ENCODE results near the gene PRKN.

Gene PRKN

GRCh38 chr6:161850562-161850961 lies 877.0 kb downstream of the PRKN start:
- Histone ChIP-seq H3K23ac (ENCODE audit: low read length in 2 of 2) (no peak overlapping the region), H4K8ac (ENCODE audit: low read length) (no peak overlapping the region), H4K91ac (ENCODE audit: low read length) (no peak overlapping the region), H3K9me3 (ENCODE audit: control insufficient read depth, low read length) (no peaks in the 10 kb centered on the region), H3K4me2 (ENCODE audit: low read length, poor library complexity, severe bottlenecking) (no peak overlapping the region), H3K79me1 (replicated peaks; ENCODE audit: low read length, poor library complexity, severe bottlenecking) (no peaks in the 10 kb centered on the region), H2BK12ac (ENCODE audit: low read length in 2 of 2) (no peak overlapping the region), H3K36me3 (ENCODE audit: control insufficient read depth in 1 of 2, insufficient read depth in 2 of 2, low read depth in 1 of 2, low read length in 2 of 2) (no peaks in the 10 kb centered on the region), H3K27ac (ENCODE audit: low read length, poor library complexity, severe bottlenecking) (no peak overlapping the region), H3K18ac (ENCODE audit: low read depth in 1 of 2, low read length in 2 of 2) (no peak overlapping the region), H2AFZ (ENCODE audit: low read depth, low read length) (no peak overlapping the region), H2AK5ac (ENCODE audit: low read length, severe bottlenecking) (no peak overlapping the region), H2BK5ac (ENCODE audit: low read depth, low read length, poor library complexity, severe bottlenecking) (no peak overlapping the region), H3K27me3 (ENCODE audit: control insufficient read depth in 1 of 2, insufficient read depth in 1 of 2, low read length in 2 of 2) (no peaks in the 10 kb centered on the region), H3K4me1 (ENCODE audit: control insufficient read depth, insufficient read depth, low read depth, low read length) (no peaks in the 10 kb centered on the region), H3K9ac (ENCODE audit: low read length) (no peak overlapping the region), H3K14ac (ENCODE audit: low read length in 2 of 2) (no peak overlapping the region), H3K4me3 (ENCODE audit: insufficient read depth in 1 of 2, low read depth in 1 of 2, low read length in 2 of 2) (no peak overlapping the region), H2BK120ac (ENCODE audit: low read depth, low read length) (no peak overlapping the region), H3K4ac (ENCODE audit: low read depth in 1 of 2, low read length in 2 of 2) (no peak overlapping the region), H2BK15ac (ENCODE audit: low read depth, poor library complexity, severe bottlenecking) (no peak overlapping the region)
- DNase-seq: no peak
- WGBS: no CpG with 5 or more reads among the region's 2 CpGs

DNA sequence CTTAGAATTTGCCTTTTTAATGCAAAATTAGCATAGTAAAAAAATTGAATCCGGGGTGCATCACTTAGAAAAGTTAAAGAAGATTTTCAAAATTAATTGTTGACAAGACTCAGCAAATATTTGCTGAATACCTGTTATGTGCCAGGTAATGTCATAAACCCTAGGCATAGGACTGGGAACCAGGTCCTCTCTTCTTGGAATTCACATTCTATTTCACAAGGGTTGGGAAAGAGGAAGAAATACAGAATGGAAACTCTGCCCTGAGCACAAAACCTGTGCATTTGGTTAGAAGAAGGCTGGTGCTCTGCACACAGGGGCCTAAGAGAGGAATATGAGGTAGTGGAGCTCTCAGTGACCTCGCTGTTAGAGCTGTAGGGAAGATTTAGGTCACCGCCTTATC lies 879.9 kb downstream of the PRKN start:
- Histone ChIP-seq H2BK5ac (ENCODE audit: low read depth, low read length, poor library complexity, severe bottlenecking) (no peak overlapping the region), H3K27me3 (ENCODE audit: control insufficient read depth in 1 of 2, insufficient read depth in 1 of 2, low read length in 2 of 2) (no peaks in the 10 kb centered on the region), H3K4me1 (ENCODE audit: control insufficient read depth, insufficient read depth, low read depth, low read length) (no peaks in the 10 kb centered on the region), H3K27ac (ENCODE audit: low read length, poor library complexity, severe bottlenecking) (no peak overlapping the region), H2AK5ac (ENCODE audit: low read length, severe bottlenecking) (no peak overlapping the region), H2BK15ac (ENCODE audit: low read depth, poor library complexity, severe bottlenecking) (no peak overlapping the region), H3K23ac (ENCODE audit: low read length in 2 of 2) (no peak overlapping the region), H3K4me2 (ENCODE audit: low read length, poor library complexity, severe bottlenecking) (no peak overlapping the region), H2AFZ (ENCODE audit: low read depth, low read length) (no peak overlapping the region), H2BK120ac (ENCODE audit: low read depth, low read length) (no peak overlapping the region), H3K4me3 (ENCODE audit: insufficient read depth in 1 of 2, low read depth in 1 of 2, low read length in 2 of 2) (no peak overlapping the region), H3K36me3 (ENCODE audit: control insufficient read depth in 1 of 2, insufficient read depth in 2 of 2, low read depth in 1 of 2, low read length in 2 of 2) (no peaks in the 10 kb centered on the region), H3K9ac (ENCODE audit: low read length) (no peak overlapping the region), H3K9me3 (ENCODE audit: control insufficient read depth, low read length) (no peaks in the 10 kb centered on the region), H4K91ac (ENCODE audit: low read length) (no peak overlapping the region), H3K4ac (ENCODE audit: low read depth in 1 of 2, low read length in 2 of 2) (no peak overlapping the region), H4K8ac (ENCODE audit: low read length) (no peak overlapping the region), H3K18ac (ENCODE audit: low read depth in 1 of 2, low read length in 2 of 2) (no peak overlapping the region), H2BK12ac (ENCODE audit: low read length in 2 of 2) (no peak overlapping the region), H3K79me1 (replicated peaks; ENCODE audit: low read length, poor library complexity, severe bottlenecking) (no peaks in the 10 kb centered on the region), H3K14ac (ENCODE audit: low read length in 2 of 2) (no peak overlapping the region)
- no peak for DNase-seq
- WGBS: 100% methylated on average over 2 of the region's 3 CpGs

- H3K4ac ChIP-seq (ENCODE audit: low read depth in 1 of 2, low read length in 2 of 2): no peak overlapping the region
- H3K36me3 ChIP-seq (ENCODE audit: control insufficient read depth in 1 of 2, insufficient read depth in 2 of 2, low read depth in 1 of 2, low read length in 2 of 2): no peaks in the 10 kb centered on the region
- DNase-seq: no peak
- no peak overlapping the region for H2AK5ac ChIP-seq (ENCODE audit: low read length, severe bottlenecking)
- no peaks in the 10 kb centered on the region for H3K79me1 ChIP-seq (replicated peaks; ENCODE audit: low read length, poor library complexity, severe bottlenecking)
- H3K27ac ChIP-seq (ENCODE audit: low read length, poor library complexity, severe bottlenecking): no peak overlapping the region
- no peak overlapping the region for H3K4me2 ChIP-seq (ENCODE audit: low read length, poor library complexity, severe bottlenecking)
- no peak overlapping the region for H3K23ac ChIP-seq (ENCODE audit: low read length in 2 of 2)
- H3K4me3 ChIP-seq (ENCODE audit: insufficient read depth in 1 of 2, low read depth in 1 of 2, low read length in 2 of 2): no peak overlapping the region
- H2BK15ac ChIP-seq (ENCODE audit: low read depth, poor library complexity, severe bottlenecking): no peak overlapping the region
- H3K18ac ChIP-seq (ENCODE audit: low read depth in 1 of 2, low read length in 2 of 2): no peak overlapping the region
- H3K4me1 ChIP-seq (ENCODE audit: control insufficient read depth, insufficient read depth, low read depth, low read length): no peaks in the 10 kb centered on the region
- no peak overlapping the region for H2BK120ac ChIP-seq (ENCODE audit: low read depth, low read length)
- no peak overlapping the region for H2AFZ ChIP-seq (ENCODE audit: low read depth, low read length)
- no peak overlapping the region for H3K9ac ChIP-seq (ENCODE audit: low read length)
- H2BK12ac ChIP-seq (ENCODE audit: low read length in 2 of 2): no peak overlapping the region
- no CpG with 5 or more reads among the region's 4 CpGs for WGBS
- no peak overlapping the region for H4K8ac ChIP-seq (ENCODE audit: low read length)
- H3K9me3 ChIP-seq (ENCODE audit: control insufficient read depth, low read length): no peaks in the 10 kb centered on the region
- H3K14ac ChIP-seq (ENCODE audit: low read length in 2 of 2): no peak overlapping the region
- no peak overlapping the region for H2BK5ac ChIP-seq (ENCODE audit: low read depth, low read length, poor library complexity, severe bottlenecking)
- no peaks in the 10 kb centered on the region for H3K27me3 ChIP-seq (ENCODE audit: control insufficient read depth in 1 of 2, insufficient read depth in 1 of 2, low read length in 2 of 2)
- H4K91ac ChIP-seq (ENCODE audit: low read length): no peak overlapping the region
Measured at GRCh38 chr6:161844804-161845203, 882.8 kb downstream of the PRKN start.

- Histone ChIP-seq H3K79me1 (replicated peaks; ENCODE audit: low read length, poor library complexity, severe bottlenecking) (no peaks in the 10 kb centered on the region), H3K14ac (ENCODE audit: low read length in 2 of 2) (no peak overlapping the region), H3K4me2 (ENCODE audit: low read length, poor library complexity, severe bottlenecking) (no peak overlapping the region), H2BK5ac (ENCODE audit: low read depth, low read length, poor library complexity, severe bottlenecking) (no peak overlapping the region), H3K27me3 (ENCODE audit: control insufficient read depth in 1 of 2, insufficient read depth in 1 of 2, low read length in 2 of 2) (no peaks in the 10 kb centered on the region), H3K4me3 (ENCODE audit: insufficient read depth in 1 of 2, low read depth in 1 of 2, low read length in 2 of 2) (no peak overlapping the region), H3K36me3 (ENCODE audit: control insufficient read depth in 1 of 2, insufficient read depth in 2 of 2, low read depth in 1 of 2, low read length in 2 of 2) (no peaks in the 10 kb centered on the region), H4K91ac (ENCODE audit: low read length) (no peak overlapping the region), H2BK12ac (ENCODE audit: low read length in 2 of 2) (no peak overlapping the region), H3K4me1 (ENCODE audit: control insufficient read depth, insufficient read depth, low read depth, low read length) (peaks cover 2% of the 10 kb centered on the region), H2BK15ac (ENCODE audit: low read depth, poor library complexity, severe bottlenecking) (no peak overlapping the region), H3K27ac (ENCODE audit: low read length, poor library complexity, severe bottlenecking) (no peak overlapping the region), H3K9ac (ENCODE audit: low read length) (no peak overlapping the region), H2AK5ac (ENCODE audit: low read length, severe bottlenecking) (no peak overlapping the region), H3K23ac (ENCODE audit: low read length in 2 of 2) (no peak overlapping the region), H4K8ac (ENCODE audit: low read length) (no peak overlapping the region), H3K4ac (ENCODE audit: low read depth in 1 of 2, low read length in 2 of 2) (no peak overlapping the region), H3K9me3 (ENCODE audit: control insufficient read depth, low read length) (no peaks in the 10 kb centered on the region), H2BK120ac (ENCODE audit: low read depth, low read length) (no peak overlapping the region), H3K18ac (ENCODE audit: low read depth in 1 of 2, low read length in 2 of 2) (no peak overlapping the region), H2AFZ (ENCODE audit: low read depth, low read length) (no peak overlapping the region)
- DNase-seq: no peak
- 92% methylated on average over 3 of the region's 3 CpGs for WGBS
Measured at GRCh38 chr6:161843066-161843465, 884.5 kb downstream of the PRKN start.
